Keratinocyte (primary cell): ENCODE results near the gene SLC16A2. TPM values are rescaled to one million over a fixed set of nuclear protein-coding genes. Genes with fewer than 3 reads are reported as not detected.

Experiments used
- DNase-seq: peaks from one replicate; pipeline ENCODE4 v3.0.0-alpha.2; 2011; ENCODE audit warnings: low read depth, missing footprints, low spot score
- FAIRE-seq: peaks from 2 replicates; lab custom pipeline; 2011; peaks lifted over from hg19 to GRCh38; lab: Jason Lieb, UNC
- H2AFZ ChIP-seq: 2 replicates; pipeline ENCODE4 v1.6.0; 2012; ENCODE audit warnings: low read length, control low read depth, inconsistent platforms; ENCODE audit not compliant: control insufficient read depth
- H3K27ac ChIP-seq: 2 replicates; pipeline ENCODE4 v1.5.1; 2011; ENCODE audit warnings: low read length; ENCODE audit not compliant: control insufficient read depth, insufficient read depth
- H3K27me3 ChIP-seq: 3 replicates; pipeline ENCODE4 v1.6.0; 2011; ENCODE audit warnings: low read length; ENCODE audit not compliant: control insufficient read depth, insufficient read depth; ENCODE audit errors: extremely low read depth
- H3K36me3 ChIP-seq, 2 experiments: 2 replicates in 1 of 2; 3 replicates in 1 of 2; pipeline ENCODE4 v1.5.1; 2011; ENCODE audit warnings: low read length in 2 of 2, mild to moderate bottlenecking in 1 of 2; ENCODE audit not compliant: control insufficient read depth in 2 of 2, insufficient read depth in 2 of 2; ENCODE audit errors: extremely low read depth in 1 of 2
- H3K4me1 ChIP-seq: 3 replicates; pipeline ENCODE4 v1.5.1; 2011; ENCODE audit warnings: low read length; ENCODE audit not compliant: control insufficient read depth, insufficient read depth; ENCODE audit errors: extremely low read depth
- H3K4me2 ChIP-seq: 3 replicates; pipeline ENCODE4 v1.6.0; 2011; ENCODE audit warnings: low read depth, low read length; ENCODE audit not compliant: control insufficient read depth, insufficient read depth; ENCODE audit errors: extremely low read depth
- H3K4me3 ChIP-seq, 3 experiments: fragments of 200-600 bp in 1 of 3; sonication (generic) in 1 of 3; 2 replicates in 2 of 3; 3 replicates in 1 of 3; pipeline ENCODE4 v1.5.1; 2011 to 2016; ENCODE audit warnings: low read length in 3 of 3, mild to moderate bottlenecking in 3 of 3, control low read depth in 2 of 3, inconsistent platforms in 1 of 3, low read depth in 1 of 3, mixed read lengths in 1 of 3, mixed run types in 1 of 3, moderate library complexity in 1 of 3; ENCODE audit not compliant: control insufficient read depth in 2 of 3, insufficient read depth in 2 of 3; ENCODE audit errors: extremely low read depth in 1 of 3
- H3K79me2 ChIP-seq: 2 replicates; pipeline ENCODE4 v1.6.0; 2012; ENCODE audit warnings: low read length; ENCODE audit not compliant: control insufficient read depth, insufficient read depth
- H3K9ac ChIP-seq: 3 replicates; pipeline ENCODE4 v1.6.0; 2011; ENCODE audit warnings: low read length; ENCODE audit not compliant: control insufficient read depth, insufficient read depth; ENCODE audit errors: extremely low read depth
- H3K9me1 ChIP-seq: 3 replicates; pipeline ENCODE4 v1.6.0; 2011; ENCODE audit warnings: low read length; ENCODE audit not compliant: control insufficient read depth, insufficient read depth; ENCODE audit errors: extremely low read depth
- H3K9me3 ChIP-seq: 2 replicates; pipeline ENCODE4 v1.5.1; 2012; ENCODE audit warnings: low read depth, low read length; ENCODE audit not compliant: control insufficient read depth
- H4K20me1 ChIP-seq: 3 replicates; pipeline ENCODE4 v1.6.0; 2011; ENCODE audit warnings: low read length; ENCODE audit not compliant: control insufficient read depth, insufficient read depth; ENCODE audit errors: extremely low read depth
- EZH2 ChIP-seq: IDR thresholded peaks from one replicate; pipeline ENCODE4 v1.6.1; 2012; ENCODE audit warnings: inconsistent platforms, mild to moderate bottlenecking, low read length, moderate library complexity
- dilution Hi-C: fragments of 300-500 bp; cut with MboI; formaldehyde crosslinking; loops from one replicate; pipeline ENCODE4 v1.7.0; 2020; ENCODE audit warnings: low sequenced_read_pairs; ENCODE audit not compliant: extremely low pct_ligation_motif_present
- polyA plus RNA-seq, 5 experiments: library from polyadenylated mRNA; depleted of rRNA in 3 of 5; stranded (reverse) in 3 of 5; stranded (forward) in 1 of 5; unstranded in 1 of 5; fragments of >200 nt; gene quantifications; 1 replicate in 1 of 5; 2 replicates in 3 of 5; 3 replicates in 1 of 5; pipeline versions ENCODE4 v1.2.1 to v1.2.3, GENCODE V29; 2011 to 2012; ENCODE audit warnings: missing spikeins in 2 of 5, low read depth in 1 of 5, low replicate concordance in 1 of 5
- TF ChIP-seq, protein P1 (sequence below), 3 experiments: IDR thresholded peaks in 1 of 3; conservative IDR thresholded peaks in 1 of 3; optimal IDR thresholded peaks in 1 of 3; 2 replicates in 2 of 3; 3 replicates in 1 of 3; pipeline versions ENCODE3 to v1.5.1; 2011; ENCODE audit warnings: low read length in 3 of 3, mild to moderate bottlenecking in 3 of 3, moderate library complexity in 2 of 3, control low read depth in 1 of 3, inconsistent platforms in 1 of 3; ENCODE audit not compliant: insufficient read depth in 2 of 3; ENCODE audit errors: extremely low read depth in 1 of 3

The SLC16A2 gene
- polyA plus RNA-seq, 1 donor (not counting 4 experiments of a cell fraction or from before 2014, with no cell fraction given), result 38.4 TPM

DNA sequence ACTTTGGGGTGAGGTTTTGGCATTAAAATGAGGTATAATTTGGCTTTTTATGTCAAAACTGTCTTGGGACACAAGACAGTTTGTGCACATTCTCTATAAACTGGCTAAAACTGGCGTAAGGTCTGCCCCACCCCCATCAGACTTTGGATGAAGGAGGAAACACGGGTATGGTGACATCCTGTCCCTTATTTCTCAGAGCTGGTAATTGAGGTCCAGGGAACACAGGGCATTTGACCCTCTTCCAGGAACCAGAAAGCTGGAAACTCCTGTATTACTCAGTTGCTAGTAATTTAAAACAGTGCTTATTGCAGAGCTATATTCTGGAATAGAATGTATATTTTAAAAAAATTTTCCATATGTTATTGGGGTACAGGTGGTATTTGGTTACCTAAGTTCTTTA, 78.8 kb downstream of the SLC16A2 start:
- no peak for DNase-seq
- H3K9ac ChIP-seq, result no peak overlapping the region
- dilution Hi-C loops, result no loop called here
- no peaks in the 10 kb centered on the region for H3K36me3 ChIP-seq
- no peaks in the 10 kb centered on the region for H3K27me3 ChIP-seq
- H3K4me2 ChIP-seq, result no peak overlapping the region
- H3K4me3 ChIP-seq, result no peak overlapping the region
- H3K9me3 ChIP-seq, result no peaks in the 10 kb centered on the region
- TF ChIP-seq, protein P1, sequence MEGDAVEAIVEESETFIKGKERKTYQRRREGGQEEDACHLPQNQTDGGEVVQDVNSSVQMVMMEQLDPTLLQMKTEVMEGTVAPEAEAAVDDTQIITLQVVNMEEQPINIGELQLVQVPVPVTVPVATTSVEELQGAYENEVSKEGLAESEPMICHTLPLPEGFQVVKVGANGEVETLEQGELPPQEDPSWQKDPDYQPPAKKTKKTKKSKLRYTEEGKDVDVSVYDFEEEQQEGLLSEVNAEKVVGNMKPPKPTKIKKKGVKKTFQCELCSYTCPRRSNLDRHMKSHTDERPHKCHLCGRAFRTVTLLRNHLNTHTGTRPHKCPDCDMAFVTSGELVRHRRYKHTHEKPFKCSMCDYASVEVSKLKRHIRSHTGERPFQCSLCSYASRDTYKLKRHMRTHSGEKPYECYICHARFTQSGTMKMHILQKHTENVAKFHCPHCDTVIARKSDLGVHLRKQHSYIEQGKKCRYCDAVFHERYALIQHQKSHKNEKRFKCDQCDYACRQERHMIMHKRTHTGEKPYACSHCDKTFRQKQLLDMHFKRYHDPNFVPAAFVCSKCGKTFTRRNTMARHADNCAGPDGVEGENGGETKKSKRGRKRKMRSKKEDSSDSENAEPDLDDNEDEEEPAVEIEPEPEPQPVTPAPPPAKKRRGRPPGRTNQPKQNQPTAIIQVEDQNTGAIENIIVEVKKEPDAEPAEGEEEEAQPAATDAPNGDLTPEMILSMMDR (optimal IDR thresholded peaks at IDR 0.05 in 1 of 3, IDR thresholded peaks at IDR 0.05 in 1 of 3, conservative IDR thresholded peaks at IDR 0.05 in 1 of 3; ENCODE audit: extremely low read depth in 1 of 3, insufficient read depth in 2 of 3, low read length in 3 of 3), result no peak
- no peak for TF ChIP-seq EZH2
- no peak overlapping the region for H2AFZ ChIP-seq
- H4K20me1 ChIP-seq, result no peaks in the 10 kb centered on the region
- no peak for FAIRE-seq
- no peak overlapping the region for H3K27ac ChIP-seq
- H3K4me1 ChIP-seq, result no peaks in the 10 kb centered on the region
- no peaks in the 10 kb centered on the region for H3K9me1 ChIP-seq
- no peaks in the 10 kb centered on the region for H3K79me2 ChIP-seq

GRCh38 chrX:74500555-74500954, 79.3 kb downstream of the SLC16A2 start:
- Histone ChIP-seq H4K20me1 (no peaks in the 10 kb centered on the region), H2AFZ (no peak overlapping the region), H3K4me1 (no peaks in the 10 kb centered on the region), H3K9ac (no peak overlapping the region), H3K9me1 (no peaks in the 10 kb centered on the region), H3K36me3 (no peaks in the 10 kb centered on the region), H3K27me3 (no peaks in the 10 kb centered on the region), H3K4me2 (no peak overlapping the region), H3K9me3 (no peaks in the 10 kb centered on the region), H3K79me2 (no peaks in the 10 kb centered on the region), H3K4me3 (no peak overlapping the region), H3K27ac (no peak overlapping the region)
- FAIRE-seq (no peak), DNase-seq (no peak)
- dilution Hi-C loops, result no loop called here
- TF ChIP-seq, protein P1 (optimal IDR thresholded peaks at IDR 0.05 in 1 of 3, IDR thresholded peaks at IDR 0.05 in 1 of 3, conservative IDR thresholded peaks at IDR 0.05 in 1 of 3; ENCODE audit: extremely low read depth in 1 of 3, insufficient read depth in 2 of 3, low read length in 3 of 3), result no peak
- TF ChIP-seq EZH2, result no peak
